GM06990 (cell line): ENCODE measurements around the gene KLHL36.

Experiments
- DNase-seq: peaks from one replicate; pipeline ENCODE4 v3.0.0-alpha.2; 2011; ENCODE audit not compliant: insufficient read length; ENCODE audit errors: extremely low read depth
- H3K27me3 ChIP-seq: replicated peaks from 2 replicates; pipeline ENCODE4 v1.6.0; 2011; ENCODE audit warnings: low read length; ENCODE audit not compliant: control insufficient read depth, insufficient read depth
- H3K36me3 ChIP-seq: 2 replicates; pipeline ENCODE4 v1.5.1; 2011; ENCODE audit warnings: low read length; ENCODE audit not compliant: control insufficient read depth, insufficient read depth
- H3K4me3 ChIP-seq: replicated peaks from 2 replicates; pipeline ENCODE4 v1.5.1; 2011; ENCODE audit warnings: low read depth, mild to moderate bottlenecking, control low read depth, low read length
- CTCF ChIP-seq: IDR thresholded peaks from 2 replicates; pipeline ENCODE4 v1.5.1; 2011; ENCODE audit warnings: low read length, control low read depth, mild to moderate bottlenecking, inconsistent platforms; ENCODE audit not compliant: insufficient read depth, poor library complexity, severe bottlenecking

KLHL36 gene

GRCh38 chr16:84604477-84605013 is 43.8 kb upstream of the KLHL36 start:
- peak overlapping the region; percentile 13; the same call in 1 of the 2 replicates for H3K4me3 ChIP-seq
- H3K36me3 ChIP-seq = peaks cover 5% of the 10 kb centered on the region
- DNase-seq = no peak
- no peak for TF ChIP-seq CTCF
- H3K27me3 ChIP-seq = no peaks in the 10 kb centered on the region

GRCh38 chr16:84605339-84605848 is 42.9 kb upstream of the KLHL36 start:
- no peak for DNase-seq
- no peak for TF ChIP-seq CTCF
- H3K4me3 ChIP-seq = no peak overlapping the region
- H3K27me3 ChIP-seq = no peaks in the 10 kb centered on the region
- peaks cover 5% of the 10 kb centered on the region for H3K36me3 ChIP-seq

- Histone ChIP-seq H3K36me3 (peaks cover 5% of the 10 kb centered on the region), H3K27me3 (no peaks in the 10 kb centered on the region), H3K4me3 (no peak overlapping the region)
- TF ChIP-seq CTCF = no peak
- DNase-seq = no peak
Measured at GRCh38 chr16:84606081-84606875, 42.0 kb upstream of the KLHL36 start.

GRCh38 chr16:84607061-84607460 is 41.2 kb upstream of the KLHL36 start:
- H3K36me3 ChIP-seq = peaks cover 10% of the 10 kb centered on the region
- no peak for DNase-seq
- no peaks in the 10 kb centered on the region for H3K27me3 ChIP-seq
- H3K4me3 ChIP-seq = no peak overlapping the region
- TF ChIP-seq CTCF = no peak

GRCh38 chr16:84607694-84608093 is 40.6 kb upstream of the KLHL36 start:
- no peak for TF ChIP-seq CTCF
- Histone ChIP-seq H3K27me3 (no peaks in the 10 kb centered on the region), H3K4me3 (peak overlapping the region; percentile 27), H3K36me3 (peaks cover 12% of the 10 kb centered on the region)
- no peak for DNase-seq
